K562 (cell line): ENCODE results near the gene RCL1. TPM values are rescaled to one million over a fixed set of nuclear protein-coding genes. Genes with fewer than 3 reads are reported as not detected.

ENCODE experiments used
- ADNP ChIP-seq: fragments of 200-800 bp; sonication (Bioruptor generic); IDR thresholded peaks from 2 replicates; pipeline ENCODE4 v1.6.1; 2016; ENCODE audit warnings: missing genetic modification characterization, missing compliant biosample characterization
- CAMTA2 ChIP-seq: fragments of 250-450 bp; sonication (Bioruptor Pico); conservative IDR thresholded peaks from 2 replicates; pipeline ENCODE4 v1.5.1; 2022
- CHCHD3 ChIP-seq: fragments of 250-450 bp; sonication (Bioruptor Pico); IDR thresholded peaks from 2 replicates; pipeline ENCODE4 v2.1.2; 2022; ENCODE audit warnings: mild to moderate bottlenecking
- ESRRA ChIP-seq: fragments of 450-650 bp; IDR thresholded peaks from 2 replicates; pipeline ENCODE4 v1.6.1; 2014; ENCODE audit warnings: low read depth, mild to moderate bottlenecking, moderate library complexity, borderline replicate concordance
- HDAC1 ChIP-seq, 2 experiments: fragments of 450-650 bp; IDR thresholded peaks; 2 replicates each; pipeline ENCODE4 v1.6.1; 2016 to 2017; ENCODE audit warnings: inconsistent platforms in 1 of 2, mild to moderate bottlenecking in 1 of 2, moderate library complexity in 1 of 2
- HNRNPK ChIP-seq: fragments of 200-400 bp; formaldehyde crosslinking; IDR thresholded peaks from one replicate; pipeline ENCODE4 v1.6.1; 2018; ENCODE audit warnings: mild to moderate bottlenecking, low read depth, low read length; ENCODE audit not compliant: poor library complexity, severe bottlenecking
- HNRNPL ChIP-seq: fragments of 200-400 bp; formaldehyde crosslinking; IDR thresholded peaks from 2 replicates; pipeline ENCODE4 v1.6.1; 2017; ENCODE audit warnings: low read depth, mild to moderate bottlenecking, low read length
- MLLT1 ChIP-seq, 2 experiments: fragments of 450-650 bp; IDR thresholded peaks; 2 replicates each; pipeline ENCODE4 v1.6.1; 2016
- NR1H2 ChIP-seq: sonication (generic); formaldehyde crosslinking; IDR thresholded peaks from 2 replicates; pipeline ENCODE4 v1.4.0; 2020; ENCODE audit warnings: mild to moderate bottlenecking, missing genetic modification reagents
- POLR2A ChIP-seq: fragments of 450-650 bp; conservative IDR thresholded peaks from 2 replicates; pipeline ENCODE4 v1.6.1; 2016
- RFX1 ChIP-seq: fragments of 450-650 bp; IDR thresholded peaks from 2 replicates; pipeline ENCODE4 v1.6.1; 2016; ENCODE audit warnings: mild to moderate bottlenecking, moderate library complexity
- SIN3A ChIP-seq, 2 experiments: fragments of 150-350 bp in 1 of 2; IDR thresholded peaks; 2 replicates each; pipeline ENCODE4 v1.6.1; 2011 to 2016; ENCODE audit warnings: borderline replicate concordance in 2 of 2, low read depth in 2 of 2, low read length in 2 of 2, mild to moderate bottlenecking in 2 of 2, moderate library complexity in 2 of 2; ENCODE audit not compliant: control insufficient read depth in 1 of 2
- TCFL5 ChIP-seq: fragments of 250-450 bp; sonication (Bioruptor Pico); conservative IDR thresholded peaks from 2 replicates; pipeline ENCODE4 v1.6.1; 2021; ENCODE audit warnings: mild to moderate bottlenecking, moderate library complexity, matching md5 sums
- ZEB2 ChIP-seq: fragments of 450-650 bp; IDR thresholded peaks from 2 replicates; pipeline ENCODE4 v1.6.1; 2016
- ZNF175 ChIP-seq: fragments of 200-800 bp; sonication (Bioruptor generic); IDR thresholded peaks from 2 replicates; pipeline ENCODE4 v1.6.1; 2016; ENCODE audit warnings: low read depth, mild to moderate bottlenecking, missing genetic modification characterization, missing compliant biosample characterization
- ZNF212 ChIP-seq: fragments of 450-650 bp; formaldehyde crosslinking; IDR thresholded peaks from 2 replicates; pipeline ENCODE4 v1.4.0; 2020; ENCODE audit warnings: mild to moderate bottlenecking
- ZNF3 ChIP-seq: fragments of 250-450 bp; sonication (Bioruptor Pico); IDR thresholded peaks from 2 replicates; pipeline ENCODE4 v1.5.0; 2021; ENCODE audit warnings: mild to moderate bottlenecking, moderate library complexity
- ZNF407 ChIP-seq: fragments of 450-650 bp; IDR thresholded peaks from 2 replicates; pipeline ENCODE4 v1.6.1; 2016; ENCODE audit warnings: low read depth
- ZNF668 ChIP-seq: fragments of 250-450 bp; sonication (Bioruptor Pico); IDR thresholded peaks from 2 replicates; pipeline ENCODE4 v1.8.0; 2022; ENCODE audit warnings: mild to moderate bottlenecking, inconsistent platforms
- ZNF695 ChIP-seq: fragments of 450-650 bp; formaldehyde crosslinking; IDR thresholded peaks from 2 replicates; pipeline ENCODE4 v1.4.0; 2020; ENCODE audit warnings: mild to moderate bottlenecking, moderate library complexity
- polyA plus RNA-seq, 8 experiments: library from polyadenylated mRNA; depleted of rRNA in 4 of 8; stranded (reverse) in 5 of 8; unstranded in 3 of 8; fragments of >200 nt; fragmentation: Nextera tagmentation in 2 of 8; fragmentation: Illumina TruSeq in 1 of 8; extraction: Ambion mirVana in 2 of 8; extraction: Trizol in 1 of 8; gene quantifications; 2 replicates each; pipeline versions ENCODE4 v1.2.1 to v1.2.3, GENCODE V29; 2011 to 2014; ENCODE audit warnings: inconsistent platforms in 1 of 8, missing spikeins in 1 of 8
- total RNA-seq, 7 experiments: library from RNA; depleted of rRNA in 6 of 7; stranded (reverse); fragments of >200 nt in 6 of 7; fragmentation: Illumina TruSeq in 2 of 7; extraction: Trizol in 2 of 7; gene quantifications; 2 replicates each; pipeline versions ENCODE4 v1.2.1 to v1.2.3, GENCODE V29; 2011 to 2021; ENCODE audit warnings: low replicate concordance in 1 of 7

Gene RCL1
- total and polyA plus RNA-seq, 9 of the 15 experiments (the other 6 are each of a cell fraction or from before 2014, with no cell fraction given): 24.0 to 67.7 (median 38.6) TPM

- no peak for TF ChIP-seq ZNF407
- TF ChIP-seq TCFL5: no peak
- peak; percentile 64; the same call in 1 of the 2 replicates for TF ChIP-seq ZEB2
- no peak for TF ChIP-seq ADNP
- no peak; the same call in 1 of the 2 replicates for TF ChIP-seq RFX1
- TF ChIP-seq ESRRA: no peak
- TF ChIP-seq CHCHD3 (CRISPR knock-in tag): no peak
- no peak for TF ChIP-seq POLR2A
- TF ChIP-seq ZNF212 (CRISPR knock-in tag): no peak
- no peak for TF ChIP-seq ZNF668 (CRISPR knock-in tag)
- no peak for TF ChIP-seq HNRNPK
- no peak for TF ChIP-seq NR1H2 (CRISPR knock-in tag)
- no peak for TF ChIP-seq ZNF3 (CRISPR knock-in tag)
- TF ChIP-seq ZNF175 (CRISPR knock-in tag): no peak
- no peak for TF ChIP-seq HNRNPL
- TF ChIP-seq ZNF695 (CRISPR knock-in tag): no peak
- peak; percentile 40 to 89; a peak in 2 of 4 replicates for TF ChIP-seq HDAC1 (IDR thresholded peaks at IDR 0.05)
- TF ChIP-seq CAMTA2 (CRISPR knock-in tag): no peak
- TF ChIP-seq SIN3A (IDR thresholded peaks at IDR 0.05; ENCODE audit: borderline replicate concordance in 2 of 2, control insufficient read depth in 1 of 2, low read depth in 2 of 2, low read length in 2 of 2): no peak
- TF ChIP-seq MLLT1 (IDR thresholded peaks at IDR 0.05): peak; percentile 24 to 48; a peak in 1 of 4 replicates
These were observed 69.9 kb downstream of the RCL1 start (continued) for GRCh38 chr9:4862506-4863250.
